Ishikawa (cell line): ENCODE measurements around the gene TBC1D22A.
A peak's percentile ranks its signal among the peaks of the same experiment; 100 is the strongest.

Experiments
- CEBPB ChIP-seq: IDR thresholded peaks from 2 replicates; pipeline ENCODE4 v1.6.1; 2012
- CREB1 ChIP-seq: IDR thresholded peaks from 2 replicates; pipeline ENCODE4 v1.6.1; 2012; ENCODE audit warnings: low read depth
- EGR1 ChIP-seq: IDR thresholded peaks from 2 replicates; pipeline ENCODE4 v1.6.1; 2012
- EP300 ChIP-seq: IDR thresholded peaks from 2 replicates; pipeline ENCODE4 v1.6.1; 2012; ENCODE audit warnings: borderline replicate concordance
- FOXM1 ChIP-seq: IDR thresholded peaks from 2 replicates; pipeline ENCODE4 v1.6.1; 2012; ENCODE audit warnings: low read depth, borderline replicate concordance
- MAX ChIP-seq: IDR thresholded peaks from 2 replicates; pipeline ENCODE4 v1.6.1; 2012
- NFIC ChIP-seq: IDR thresholded peaks from 2 replicates; pipeline ENCODE4 v1.6.1; 2012
- RAD21 ChIP-seq: IDR thresholded peaks from 2 replicates; pipeline ENCODE4 v1.6.1; 2012; ENCODE audit warnings: low read depth
- REST ChIP-seq: IDR thresholded peaks from 2 replicates; pipeline ENCODE4 v1.6.1; 2012; ENCODE audit warnings: low read depth, mild to moderate bottlenecking
- TAF1 ChIP-seq: IDR thresholded peaks from 2 replicates; pipeline ENCODE4 v1.6.1; 2012; ENCODE audit warnings: low read depth, mild to moderate bottlenecking
- TCF12 ChIP-seq: IDR thresholded peaks from 2 replicates; pipeline ENCODE4 v1.6.1; 2012; ENCODE audit warnings: low read depth
- TEAD4 ChIP-seq: IDR thresholded peaks from 2 replicates; pipeline ENCODE4 v1.6.1; 2012
- USF1 ChIP-seq: IDR thresholded peaks from 2 replicates; pipeline ENCODE4 v1.6.1; 2012
- YY1 ChIP-seq: IDR thresholded peaks from 2 replicates; pipeline ENCODE4 v1.6.1; 2012; ENCODE audit warnings: low read depth
- ZBTB7A ChIP-seq: IDR thresholded peaks from 2 replicates; pipeline ENCODE4 v1.6.1; 2012; ENCODE audit warnings: low read depth

The TBC1D22A gene

GRCh38 chr22:47158457-47158856 is 396.0 kb downstream of the TBC1D22A start:
- TF ChIP-seq TEAD4, result no peak
- no peak for TF ChIP-seq YY1
- peak; percentile 39; the same call in 1 of the 2 replicates for TF ChIP-seq EGR1
- no peak for TF ChIP-seq EP300
- TF ChIP-seq RAD21, result no peak

- no peak for TF ChIP-seq FOXM1
- no peak for TF ChIP-seq REST
- no peak for TF ChIP-seq TEAD4
- TF ChIP-seq MAX, result no peak
- TF ChIP-seq RAD21, result no peak
- TF ChIP-seq TAF1, result no peak
- no peak for TF ChIP-seq EP300
- TF ChIP-seq ZBTB7A, result no peak
- TF ChIP-seq EGR1, result no peak
- TF ChIP-seq CREB1, result no peak
- TF ChIP-seq NFIC, result no peak
- no peak for TF ChIP-seq USF1
- TF ChIP-seq TCF12, result no peak
- TF ChIP-seq YY1, result no peak
- no peak for TF ChIP-seq CEBPB
These were observed 397.1 kb downstream of the TBC1D22A start for GRCh38 chr22:47159592-47159991.

GRCh38 chr22:47160141-47160541 is 397.7 kb downstream of the TBC1D22A start:
- TF ChIP-seq CREB1 (no peak), TAF1 (no peak), REST (no peak), CEBPB (no peak), FOXM1 (no peak), NFIC (no peak), ZBTB7A (no peak), MAX (no peak), TCF12 (no peak), EGR1 (no peak), EP300 (no peak), YY1 (no peak), USF1 (no peak), RAD21 (no peak), TEAD4 (no peak)

- no peak for TF ChIP-seq REST
- no peak for TF ChIP-seq EP300
- no peak for TF ChIP-seq RAD21
- TF ChIP-seq ZBTB7A, result no peak
- TF ChIP-seq CEBPB, result no peak
- TF ChIP-seq TEAD4, result no peak
- no peak for TF ChIP-seq TCF12
- no peak for TF ChIP-seq EGR1
- no peak for TF ChIP-seq MAX
- TF ChIP-seq NFIC, result no peak
- no peak for TF ChIP-seq TAF1
- no peak for TF ChIP-seq USF1
These were observed 398.5 kb downstream of the TBC1D22A start for GRCh38 chr22:47160781-47161520.
